SK-N-SH (cell line): ENCODE data around the gene GNG4. TPM values are rescaled to one million over a fixed set of nuclear protein-coding genes. Genes with fewer than 3 reads are reported as not detected.

Experiments used
- CTCF ChIA-PET: fragments of 300-600, 350-600 bp; formaldehyde crosslinking; extraction: SDS; loops from one replicate; lab custom pipeline; 2021; lab: Yijun Ruan, JAX
- POLR2A ChIA-PET: fragments of 350-600 bp; sonication (Branson Sonifier 250); formaldehyde crosslinking; extraction: SDS; loops from one replicate; lab custom pipeline; 2020; ENCODE audit warnings: antibody characterized with exemption, inconsistent platforms; lab: Yijun Ruan, JAX
- DNase-seq: peaks from one replicate; pipeline ENCODE4 v3.0.0; 2012
- H2AFZ ChIP-seq: fragments of 200-600 bp; sonication (generic); 2 replicates; pipeline ENCODE4 v1.8.1; 2016; ENCODE audit warnings: antibody characterized with exemption, mild to moderate bottlenecking, low read depth
- H3F3A ChIP-seq: fragments of 200-600 bp; sonication (generic); replicated peaks from 2 replicates; pipeline ENCODE3; 2016; ENCODE audit warnings: antibody characterized with exemption, mild to moderate bottlenecking; ENCODE audit not compliant: insufficient read depth
- H3K27ac ChIP-seq, 2 experiments: fragments of 200-500 bp in 1 of 2; fragments of 200-600 bp in 1 of 2; sonication (Bioruptor generic) in 1 of 2; sonication (generic), shearing (Covaris generic) in 1 of 2; 2 replicates each; pipeline versions ENCODE4 v1.5.1 to v1.6.1; 2014 to 2016; ENCODE audit warnings: low read depth in 2 of 2, inconsistent platforms in 1 of 2, low read length in 1 of 2, mild to moderate bottlenecking in 1 of 2, mixed read lengths in 1 of 2
- H3K27me3 ChIP-seq: fragments of 200-600 bp; sonication (generic), shearing (Covaris generic); 2 replicates; pipeline ENCODE4 v1.6.1; 2016; ENCODE audit warnings: mixed run types; ENCODE audit not compliant: insufficient read depth
- H3K36me3 ChIP-seq, 2 experiments: fragments of 200-500 bp in 1 of 2; fragments of 200-600 bp in 1 of 2; sonication (Bioruptor generic) in 1 of 2; sonication (generic) in 1 of 2; replicated peaks in 1 of 2; 2 replicates each; pipeline versions ENCODE3 to v1.5.1; 2014 to 2016; ENCODE audit warnings: low read length in 1 of 2, mild to moderate bottlenecking in 1 of 2; ENCODE audit not compliant: insufficient read depth in 2 of 2, control insufficient read depth in 1 of 2
- H3K4me1 ChIP-seq, 2 experiments: fragments of 200-500 bp in 1 of 2; fragments of 200-600 bp in 1 of 2; sonication (Bioruptor generic) in 1 of 2; sonication (generic), shearing (Covaris generic) in 1 of 2; 2 replicates each; pipeline versions ENCODE4 v1.5.1 to v1.6.1; 2014 to 2016; ENCODE audit warnings: low read depth in 1 of 2, low read length in 1 of 2, mixed run types in 1 of 2; ENCODE audit not compliant: insufficient read depth in 2 of 2, control insufficient read depth in 1 of 2
- H3K4me2 ChIP-seq: fragments of 200-600 bp; sonication (generic), shearing (Covaris generic); 2 replicates; pipeline ENCODE4 v1.6.1; 2017; ENCODE audit warnings: mixed run types
- H3K4me3 ChIP-seq, 2 experiments: fragments of 200-500 bp in 1 of 2; fragments of 200-600 bp in 1 of 2; sonication (Bioruptor generic) in 1 of 2; sonication (generic), shearing (Covaris generic) in 1 of 2; 2 replicates each; pipeline versions ENCODE4 v1.5.1 to v1.8.1; 2014 to 2016; ENCODE audit warnings: low read depth in 2 of 2, inconsistent platforms in 1 of 2, low read length in 1 of 2, mild to moderate bottlenecking in 1 of 2, mixed read lengths in 1 of 2, moderate library complexity in 1 of 2
- H3K79me2 ChIP-seq: fragments of 200-600 bp; sonication (generic); 2 replicates; pipeline ENCODE4 v1.8.1; 2017; ENCODE audit warnings: mild to moderate bottlenecking; ENCODE audit not compliant: insufficient read depth
- H3K9ac ChIP-seq: fragments of 200-600 bp; sonication (generic); 2 replicates; pipeline ENCODE4 v1.6.1; 2017; ENCODE audit warnings: mixed run types
- H3K9me2 ChIP-seq: fragments of 200-600 bp; sonication (generic); 2 replicates; pipeline ENCODE4 v1.6.1; 2017; ENCODE audit warnings: mixed run types
- H3K9me3 ChIP-seq: fragments of 200-600 bp; sonication (generic); 2 replicates; pipeline ENCODE4 v1.6.1; 2017; ENCODE audit warnings: mixed run types, mild to moderate bottlenecking, moderate library complexity
- H4K20me1 ChIP-seq: fragments of 200-600 bp; sonication (generic); 2 replicates; pipeline ENCODE4 v1.6.1; 2017; ENCODE audit warnings: mild to moderate bottlenecking, mixed run types; ENCODE audit not compliant: insufficient read depth
- CHD2 ChIP-seq: fragments of 150-350 bp; IDR thresholded peaks from 2 replicates; pipeline ENCODE4 v1.6.1; 2018; ENCODE audit warnings: low read length; ENCODE audit not compliant: partially characterized antibody
- CTCF ChIP-seq: fragments of 200-600 bp; sonication (generic); IDR thresholded peaks from 2 replicates; pipeline ENCODE4 v1.6.1; 2017; ENCODE audit warnings: antibody characterized with exemption, mild to moderate bottlenecking, moderate library complexity
- ELF1 ChIP-seq: IDR thresholded peaks from 2 replicates; pipeline ENCODE4 v1.4.0; 2012
- FOSL2 ChIP-seq: IDR thresholded peaks from 2 replicates; pipeline ENCODE4 v1.4.0; 2012; ENCODE audit warnings: low read depth, mild to moderate bottlenecking, moderate library complexity, borderline replicate concordance
- GABPA ChIP-seq: IDR thresholded peaks from 2 replicates; pipeline ENCODE4 v1.4.0; 2012; ENCODE audit warnings: low read depth, mild to moderate bottlenecking
- GATA2 ChIP-seq: sonication (generic); formaldehyde crosslinking; IDR thresholded peaks from 2 replicates; pipeline ENCODE4 v1.5.0; 2020; ENCODE audit warnings: mild to moderate bottlenecking, missing genetic modification reagents
- IRF3 ChIP-seq: fragments of 150-350 bp; IDR thresholded peaks from 2 replicates; pipeline ENCODE4 v1.6.1; 2016; ENCODE audit warnings: mild to moderate bottlenecking, low read depth, low read length
- JUND ChIP-seq: IDR thresholded peaks from 2 replicates; pipeline ENCODE4 v1.4.0; 2012
- MAX ChIP-seq: IDR thresholded peaks from 2 replicates; pipeline ENCODE4 v1.4.0; 2012; ENCODE audit warnings: low read depth
- MXI1 ChIP-seq: IDR thresholded peaks from 2 replicates; pipeline ENCODE4 v1.6.1; 2012; ENCODE audit warnings: mild to moderate bottlenecking, low read depth, low read length, improper control_type of control experiment
- NRF1 ChIP-seq: IDR thresholded peaks from 2 replicates; pipeline ENCODE4 v1.6.1; 2012; ENCODE audit warnings: low read depth, mild to moderate bottlenecking, low read length
- REST ChIP-seq: IDR thresholded peaks from 2 replicates; pipeline ENCODE4 v1.6.1; 2012; ENCODE audit warnings: mild to moderate bottlenecking, low read depth, low read length, moderate library complexity
- RFX5 ChIP-seq: IDR thresholded peaks from 2 replicates; pipeline ENCODE4 v1.6.1; 2012; ENCODE audit warnings: mild to moderate bottlenecking, improper control_type of control experiment, low read length
- RXRA ChIP-seq: IDR thresholded peaks from 2 replicates; pipeline ENCODE4 v1.4.0; 2012; ENCODE audit warnings: low read depth, mild to moderate bottlenecking, borderline replicate concordance
- TAF1 ChIP-seq: IDR thresholded peaks from 2 replicates; pipeline ENCODE4 v1.6.1; 2012; ENCODE audit warnings: low read depth, mild to moderate bottlenecking, low read length, moderate library complexity, borderline replicate concordance
- TCF12 ChIP-seq: IDR thresholded peaks from 2 replicates; pipeline ENCODE4 v1.4.0; 2012
- TEAD4 ChIP-seq: IDR thresholded peaks from 2 replicates; pipeline ENCODE4 v1.4.0; 2012; ENCODE audit warnings: mild to moderate bottlenecking, borderline replicate concordance; ENCODE audit not compliant: insufficient read depth
- USF2 ChIP-seq: fragments of 150-350 bp; IDR thresholded peaks from 2 replicates; pipeline ENCODE4 v1.6.1; 2017; ENCODE audit warnings: antibody characterized with exemption, low read length, low read depth, borderline replicate concordance
- YY1 ChIP-seq: IDR thresholded peaks from 2 replicates; pipeline ENCODE4 v1.4.0; 2012; ENCODE audit warnings: low read depth, mild to moderate bottlenecking
- WGBS: methylation state at CpG from one replicate; pipeline ENCODE4 v1.1.6; 2017; ENCODE audit warnings: low lambda C conversion rate; 5-methylcytosine and 5-hydroxymethylcytosine counted together
- polyA plus RNA-seq, 3 experiments: library from polyadenylated mRNA; depleted of rRNA; stranded (reverse); fragments of >200 nt; gene quantifications; 2 replicates each; pipeline ENCODE4 v1.2.3, GENCODE V29; 2012

GNG4 gene
- polyA plus RNA-seq, 1 of the 3 experiments (the other 2 are of a cell fraction), result 1.6 TPM

- TF ChIP-seq RFX5 (no peak), USF2 (no peak), NRF1 (no peak), TEAD4 (no peak), TAF1 (no peak), YY1 (no peak), MXI1 (no peak), CHD2 (no peak), FOSL2 (no peak), TCF12 (no peak), JUND (no peak), MAX (no peak), RXRA (no peak), GABPA (no peak), GATA2 (CRISPR knock-in tag) (no peak), IRF3 (no peak), ELF1 (no peak), REST (no peak), CTCF (no peak)
- Histone ChIP-seq H3K9me2 (no peaks in the 10 kb centered on the region), H4K20me1 (no peaks in the 10 kb centered on the region), H3K27ac (no peak overlapping the region), H3K9ac (no peak overlapping the region), H3K27me3 (no peaks in the 10 kb centered on the region), H3K36me3 (no peaks in the 10 kb centered on the region), H3K4me3 (no peak overlapping the region), H3K4me2 (no peak overlapping the region), H3K4me1 (peaks cover 0 to 42% of the 10 kb centered on the region in 2 experiments; a peak in 1 of 4 replicates), H3K9me3 (no peaks in the 10 kb centered on the region), H3K79me2 (no peaks in the 10 kb centered on the region), H3F3A (no peaks in the 10 kb centered on the region), H2AFZ (no peak overlapping the region)
- ChIA-PET POLR2A (no interaction called here), CTCF (interaction anchor here (0.8 kb wide), 1 partner anchor 142 kb away, joined by 3 read pairs; no protein-coding TSS in a partner anchor)
- DNase-seq, result no peak
- 85% methylated on average over 9 of the region's 12 CpGs for WGBS
Observed at GRCh38 chr1:235640580-235640979, 9.0 kb downstream of the GNG4 start.
